BLaER1 (cell line): ENCODE measurements around the gene FLAD1.
A peak's percentile ranks its signal among the peaks of the same experiment; 100 is the strongest.
"Not testable (repeated sequence)": the region's sequence is repeated elsewhere in the genome, so short reads cannot be mapped to it uniquely, and the experiment has no call there.

ENCODE experiments used
- H3K27ac ChIP-seq: shearing (Covaris generic); formaldehyde crosslinking; 2 replicates; pipeline ENCODE4 v1.8.1; 2022
- H3K27me3 ChIP-seq: shearing (Covaris generic); formaldehyde crosslinking; 2 replicates; pipeline ENCODE4 v1.8.1; 2022
- H3K36me3 ChIP-seq: shearing (Covaris generic); formaldehyde crosslinking; 2 replicates; pipeline ENCODE4 v1.8.1; 2022
- H3K4me1 ChIP-seq: shearing (Covaris generic); formaldehyde crosslinking; 2 replicates; pipeline ENCODE4 v1.8.1; 2022
- H3K4me2 ChIP-seq: shearing (Covaris generic); formaldehyde crosslinking; 2 replicates; pipeline ENCODE4 v1.8.1; 2022
- H3K4me3 ChIP-seq: shearing (Covaris generic); formaldehyde crosslinking; 2 replicates; pipeline ENCODE4 v1.8.1; 2022
- H3K9ac ChIP-seq: shearing (Covaris generic); formaldehyde crosslinking; 2 replicates; pipeline ENCODE4 v1.8.1; 2022
- H3K9me3 ChIP-seq: shearing (Covaris generic); formaldehyde crosslinking; 2 replicates; pipeline ENCODE4 v1.8.1; 2022
- H4K20me1 ChIP-seq: shearing (Covaris generic); formaldehyde crosslinking; 2 replicates; pipeline ENCODE4 v1.8.1; 2022
- Cebpa-rat ChIP-seq: shearing (Covaris generic); IDR thresholded peaks from 2 replicates; pipeline ENCODE4 v1.8.1; 2022

Gene FLAD1

GRCh38 chr1:154987326-154987725, 4.2 kb downstream of the FLAD1 start:
- no peak overlapping the region for H3K27ac ChIP-seq
- H3K9ac ChIP-seq = no peak overlapping the region
- H3K36me3 ChIP-seq = peaks cover 71% of the 10 kb centered on the region
- no peaks in the 10 kb centered on the region for H3K27me3 ChIP-seq
- no peak overlapping the region for H3K4me3 ChIP-seq
- no peak for TF ChIP-seq Cebpa-rat
- H3K9me3 ChIP-seq = no peaks in the 10 kb centered on the region
- H3K4me2 ChIP-seq = no peak overlapping the region
- H4K20me1 ChIP-seq = peaks cover 42% of the 10 kb centered on the region
- peaks cover 42% of the 10 kb centered on the region for H3K4me1 ChIP-seq

GRCh38 chr1:154988058-154988954, 5.2 kb downstream of the FLAD1 start:
- no peak for TF ChIP-seq Cebpa-rat
- Histone ChIP-seq H3K9ac (peak overlapping the region; percentile 41; the same call in 1 of the 2 replicates), H3K9me3 (no peaks in the 10 kb centered on the region), H3K27ac (no peak overlapping the region), H3K4me1 (peaks cover 47% of the 10 kb centered on the region), H4K20me1 (peaks cover 42% of the 10 kb centered on the region), H3K27me3 (no peaks in the 10 kb centered on the region), H3K4me2 (no peak overlapping the region; the same call in 1 of the 2 replicates), H3K4me3 (no peak overlapping the region), H3K36me3 (peaks cover 79% of the 10 kb centered on the region)

GRCh38 chr1:154989195-154989860, 6.2 kb downstream of the FLAD1 start:
- H3K36me3 ChIP-seq = peaks cover 84% of the 10 kb centered on the region
- H3K4me1 ChIP-seq = peaks cover 50% of the 10 kb centered on the region
- peak overlapping the region; percentile 41; the same call in 1 of the 2 replicates for H3K9ac ChIP-seq
- H3K27ac ChIP-seq = no peak overlapping the region
- no peak overlapping the region for H3K4me3 ChIP-seq
- no peak overlapping the region for H3K4me2 ChIP-seq
- no peaks in the 10 kb centered on the region for H3K27me3 ChIP-seq
- peaks cover 38% of the 10 kb centered on the region for H4K20me1 ChIP-seq
- no peak for TF ChIP-seq Cebpa-rat
- no peaks in the 10 kb centered on the region for H3K9me3 ChIP-seq

- no peak overlapping the region for H3K27ac ChIP-seq
- TF ChIP-seq Cebpa-rat = no peak
- H4K20me1 ChIP-seq = peaks cover 38% of the 10 kb centered on the region
- H3K4me3 ChIP-seq = no peak overlapping the region
- peaks cover 80% of the 10 kb centered on the region for H3K36me3 ChIP-seq
- H3K27me3 ChIP-seq = no peaks in the 10 kb centered on the region
- peaks cover 50% of the 10 kb centered on the region for H3K4me1 ChIP-seq
- no peaks in the 10 kb centered on the region for H3K9me3 ChIP-seq
- no peak overlapping the region for H3K4me2 ChIP-seq
- no peak overlapping the region for H3K9ac ChIP-seq
Observed at GRCh38 chr1:154990276-154990675, 7.1 kb downstream of the FLAD1 start.

GRCh38 chr1:154992721-154993571, 9.8 kb downstream of the FLAD1 start:
- peak overlapping the region; percentile 51 for H3K4me2 ChIP-seq
- peaks cover 66% of the 10 kb centered on the region for H3K4me1 ChIP-seq
- no peak for TF ChIP-seq Cebpa-rat
- no peaks in the 10 kb centered on the region for H3K9me3 ChIP-seq
- H3K9ac ChIP-seq = no peak overlapping the region
- no peaks in the 10 kb centered on the region for H3K27me3 ChIP-seq
- peaks cover 55% of the 10 kb centered on the region for H3K36me3 ChIP-seq
- no peak overlapping the region for H3K4me3 ChIP-seq
- H3K27ac ChIP-seq = peak overlapping the region; percentile 41; the same call in 1 of the 2 replicates
- H4K20me1 ChIP-seq = peaks cover 26% of the 10 kb centered on the region

GRCh38 chr1:154993572-154994268, 10.6 kb downstream of the FLAD1 start, which contains the start of gene LENEP:
TSS of gene LENEP (plus strand) at chr1:154993586. CDS start at chr1:154993608, 22 bp downstream.
- Histone ChIP-seq H3K9ac (0 out of 2 replicates have a peak within 1 kb of the TSS, but pooled peaks have one; percentile 12), H3K27ac (peak within 1 kb of the TSS; percentile 42; the same call in 1 of the 2 replicates)

GRCh38 chr1:154994269-154994587, 11.1 kb downstream of the FLAD1 start:
- Histone ChIP-seq H4K20me1 (peaks cover 13% of the 10 kb centered on the region), H3K27ac (peak overlapping the region; percentile 42; the same call in 1 of the 2 replicates), H3K4me2 (peak overlapping the region; percentile 51), H3K9me3 (no peaks in the 10 kb centered on the region), H3K4me3 (no peak overlapping the region), H3K9ac (0 out of 2 replicates have a peak overlapping the region, but pooled peaks have one; percentile 12), H3K4me1 (peaks cover 67% of the 10 kb centered on the region), H3K27me3 (no peaks in the 10 kb centered on the region), H3K36me3 (peaks cover 42% of the 10 kb centered on the region)
- TF ChIP-seq Cebpa-rat = no peak

More at GRCh38 chr1:154993572-154994268, 10.6 kb downstream of the FLAD1 start, which contains the start of gene LENEP:
- H3K4me2 ChIP-seq = peak within 1 kb of the TSS; percentile 51
- TF ChIP-seq Cebpa-rat = no peak
- no peak within 1 kb of the TSS for H3K4me3 ChIP-seq
- no peaks in the 10 kb centered on the region for H3K27me3 ChIP-seq
- H3K36me3 ChIP-seq = peaks cover 47% of the 10 kb centered on the region
- peaks cover 18% of the 10 kb centered on the region for H4K20me1 ChIP-seq
- H3K9me3 ChIP-seq = no peaks in the 10 kb centered on the region
- peaks cover 67% of the 10 kb centered on the region for H3K4me1 ChIP-seq

GRCh38 chr1:154994591-154994990, 11.4 kb downstream of the FLAD1 start:
- H3K9me3 ChIP-seq = no peaks in the 10 kb centered on the region
- no peak for TF ChIP-seq Cebpa-rat
- peaks cover 65% of the 10 kb centered on the region for H3K4me1 ChIP-seq
- peaks cover 39% of the 10 kb centered on the region for H3K36me3 ChIP-seq
- 0 out of 2 replicates have a peak overlapping the region, but pooled peaks have one; percentile 12 for H3K9ac ChIP-seq
- H3K4me3 ChIP-seq = no peak overlapping the region
- H3K27ac ChIP-seq = peak overlapping the region; percentile 42; the same call in 1 of the 2 replicates
- peaks cover 9% of the 10 kb centered on the region for H4K20me1 ChIP-seq
- H3K27me3 ChIP-seq = no peaks in the 10 kb centered on the region
- peak overlapping the region; percentile 51 for H3K4me2 ChIP-seq

GRCh38 chr1:154995301-154995983, 12.3 kb downstream of the FLAD1 start:
- H4K20me1 ChIP-seq = not testable (repeated sequence)

More at GRCh38 chr1:154995301-154995983, 12.3 kb downstream of the FLAD1 start:
- peaks cover 66% of the 10 kb centered on the region for H3K4me1 ChIP-seq
- H3K36me3 ChIP-seq = peaks cover 30% of the 10 kb centered on the region
- not testable (repeated sequence) for H3K4me3 ChIP-seq, H3K27me3 ChIP-seq, H3K27ac ChIP-seq, H3K9ac ChIP-seq, H3K9me3 ChIP-seq
- peak overlapping the region; percentile 51; the same call in 1 of the 2 replicates for H3K4me2 ChIP-seq
